Stimulated activated CD4-positive, alpha-beta T cell treated with anti-CD3 and anti-CD28 coated beads, Interleukin-12 subunit alpha, Interleukin-12 subunit beta, amount 100 ng/mL, for 48 hours (primary cell): ENCODE measurements around the gene VPS26C.
"Not testable (repeated sequence)": the region's sequence is repeated elsewhere in the genome, so short reads cannot be mapped to it uniquely, and the experiment has no call there.

Experiments
- DNase-seq, 3 donors: peaks; one replicate each; pipeline ENCODE4 v3.0.0-alpha.2; 2020; ENCODE audit warnings: low read depth in 2 of 3, low spot score in 1 of 3

The VPS26C gene

DNA sequence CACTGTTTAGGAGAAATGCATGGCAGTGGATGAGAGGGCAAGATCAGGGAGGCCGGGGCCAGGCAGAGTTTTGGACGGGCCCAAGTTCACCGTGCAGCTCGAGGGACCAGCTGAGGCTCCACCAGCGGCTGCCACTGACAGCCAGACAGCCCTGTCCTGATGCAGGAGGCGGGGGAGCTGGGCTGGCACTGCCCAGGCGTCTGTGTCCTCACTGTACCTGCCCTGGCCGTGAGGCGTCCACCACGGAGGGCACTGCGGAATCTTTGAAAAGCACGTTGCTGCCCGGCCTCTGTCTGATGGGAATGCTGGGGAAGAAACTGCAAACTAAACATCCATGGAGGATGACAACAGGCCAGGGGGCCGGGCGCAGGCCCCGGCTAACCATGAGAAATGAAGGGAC is 35.5 kb downstream of the VPS26C start:
- DNase-seq, result no peak

DNA sequence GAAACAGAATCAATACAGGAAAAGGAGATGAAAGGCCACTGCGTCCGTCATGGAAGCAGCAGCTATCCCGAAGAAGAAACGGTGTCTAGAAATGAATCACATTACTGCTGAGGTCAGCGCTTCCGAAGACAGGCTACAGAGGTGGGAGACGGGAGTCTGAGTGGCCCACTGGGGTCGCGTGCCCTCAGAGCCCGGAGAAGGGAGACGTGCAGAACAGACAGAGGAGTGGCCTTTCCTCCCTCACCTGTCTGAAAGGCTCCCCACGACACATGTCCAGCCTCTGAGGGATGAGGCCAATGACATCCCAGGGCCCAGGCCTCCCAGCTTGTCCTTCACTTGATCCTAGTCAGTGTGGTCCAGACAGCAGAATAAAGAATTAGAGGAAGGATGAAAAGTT is 35.9 kb downstream of the VPS26C start:
- DNase-seq, result no peak

DNA sequence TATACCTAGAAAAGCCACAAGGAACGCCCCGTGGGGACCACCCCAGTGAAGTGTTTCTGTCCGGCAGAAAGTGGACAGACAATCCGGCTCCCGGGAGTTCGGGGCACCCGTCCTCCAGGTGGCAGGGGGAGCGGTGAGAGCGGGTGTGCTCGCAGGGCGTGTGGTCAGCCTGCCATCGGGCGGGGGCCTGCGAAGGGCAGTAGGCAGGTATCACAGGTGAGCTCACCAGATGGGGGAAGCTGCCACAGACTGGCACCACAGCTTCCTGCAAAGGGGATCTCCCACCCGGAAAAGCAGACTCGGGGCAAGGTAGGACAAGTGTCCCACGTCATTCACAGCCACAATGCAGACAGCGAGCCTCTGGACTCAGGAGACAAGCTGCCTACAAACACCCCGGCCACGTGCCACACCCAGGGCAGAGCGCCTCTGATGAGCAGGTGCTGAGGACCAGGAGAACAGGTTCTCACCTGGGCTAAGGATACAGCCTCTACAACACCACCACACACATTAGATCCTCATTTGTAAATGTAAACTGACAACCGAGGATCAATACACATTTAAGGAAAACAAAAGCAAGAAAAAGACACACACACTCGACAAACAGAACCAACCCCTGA is 36.4 kb downstream of the VPS26C start:
- no peak for DNase-seq

DNA sequence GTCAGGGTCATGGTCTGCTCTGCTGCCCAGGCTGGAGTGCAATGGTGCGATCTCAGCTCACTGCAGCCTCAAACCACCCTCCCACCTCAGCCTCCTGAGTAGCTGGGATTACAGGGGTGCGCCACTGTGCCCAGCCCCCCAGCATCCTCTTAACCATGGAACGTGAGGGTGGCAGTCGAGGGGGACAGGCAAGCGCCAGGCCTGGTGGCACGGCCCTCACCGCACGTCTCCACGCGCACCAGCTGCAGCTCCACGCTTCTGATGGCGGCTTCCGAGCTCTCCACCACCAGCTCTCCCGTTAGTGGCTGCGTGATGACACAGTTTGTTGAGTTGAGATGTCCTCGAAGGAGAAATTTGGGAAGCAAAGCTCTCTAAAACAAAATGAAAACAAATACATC is 39.1 kb downstream of the VPS26C start:
- no peak for DNase-seq

DNA sequence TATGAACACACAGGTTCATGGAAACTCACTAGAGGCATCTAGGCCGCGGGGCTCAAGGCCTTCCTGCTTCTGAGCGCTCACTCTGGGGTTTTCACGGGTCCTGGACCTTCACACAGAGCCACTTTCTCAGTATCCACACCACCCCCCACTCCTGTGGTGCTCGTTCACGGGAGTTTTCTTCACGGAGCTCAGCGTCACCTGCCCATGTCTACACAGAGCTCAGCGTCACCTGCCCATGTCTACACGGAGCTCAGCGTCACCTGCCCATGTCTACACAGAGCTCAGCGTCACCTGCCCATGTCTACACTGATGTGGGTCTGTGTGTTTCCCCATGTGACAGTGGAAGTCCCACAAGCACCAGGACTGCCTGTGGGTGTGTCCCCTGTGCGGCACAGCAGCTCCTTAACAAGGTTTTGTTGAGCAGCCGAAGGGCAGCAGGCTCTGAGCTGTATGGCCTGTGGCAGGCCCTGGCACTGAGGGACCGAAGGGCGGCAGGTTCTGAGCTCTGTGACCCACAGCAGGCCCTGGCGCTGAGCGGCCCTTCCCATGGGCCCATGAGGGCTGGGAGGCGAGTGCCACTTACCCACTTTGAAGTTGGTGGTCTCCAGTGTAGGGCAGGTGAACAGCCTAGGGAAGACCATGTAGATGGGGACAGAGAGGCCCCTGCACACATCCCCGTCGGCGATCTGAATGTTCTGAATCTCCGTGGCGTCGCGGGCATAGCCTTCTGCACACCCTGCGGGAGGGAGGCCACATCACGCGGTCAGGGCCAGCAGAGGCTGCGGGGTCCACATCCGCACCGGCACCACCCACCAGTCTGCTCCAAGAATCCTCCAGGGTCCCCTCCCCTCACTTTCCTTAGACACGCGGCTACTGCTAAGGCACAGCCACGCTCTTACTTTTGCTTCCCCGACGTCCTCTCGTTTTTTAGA is 39.8 kb downstream of the VPS26C start:
- DNase-seq, result no peak

DNA sequence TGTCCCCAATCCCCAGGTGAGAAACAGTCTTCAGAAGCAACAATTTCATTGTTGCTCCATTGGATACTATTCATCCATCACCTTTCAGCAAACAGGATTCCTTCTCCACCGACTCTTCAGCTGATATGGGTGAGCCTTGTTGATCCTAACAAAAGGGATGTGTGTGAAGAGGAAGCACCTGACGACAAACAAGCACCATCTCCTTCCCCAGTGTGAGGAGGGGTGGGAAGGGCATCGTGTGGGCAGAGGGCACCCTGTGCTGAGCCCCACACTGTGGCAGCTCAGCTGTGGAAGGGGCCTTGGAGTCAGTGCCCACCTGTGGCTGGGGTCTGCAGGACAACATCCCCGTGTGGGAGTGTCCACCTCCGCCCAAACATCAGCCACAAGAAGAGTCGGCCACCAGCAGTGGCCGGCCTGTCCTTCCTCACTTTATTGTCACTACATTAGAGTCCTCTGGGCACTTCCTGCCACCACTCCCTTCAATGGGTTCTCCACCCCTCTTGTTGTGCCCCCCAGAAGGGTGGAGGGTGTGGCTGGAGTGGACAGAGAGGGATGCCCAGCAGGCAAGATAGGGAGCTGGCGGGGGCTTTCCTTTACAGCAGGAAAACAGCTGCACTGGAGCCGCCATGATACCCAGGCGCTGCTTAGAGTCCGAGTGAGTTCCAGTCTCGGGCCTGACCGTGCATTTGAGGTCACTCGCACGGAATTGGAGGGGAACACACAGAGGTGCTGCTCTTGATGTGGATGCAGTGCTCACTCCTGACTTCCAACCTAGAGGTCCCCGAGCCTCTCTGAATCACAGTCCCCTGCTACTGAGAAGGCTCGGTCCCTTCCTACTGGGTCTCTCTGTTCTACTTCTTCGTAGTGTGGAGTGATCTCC is 40.9 kb downstream of the VPS26C start:
- DNase-seq, result no peak

DNA sequence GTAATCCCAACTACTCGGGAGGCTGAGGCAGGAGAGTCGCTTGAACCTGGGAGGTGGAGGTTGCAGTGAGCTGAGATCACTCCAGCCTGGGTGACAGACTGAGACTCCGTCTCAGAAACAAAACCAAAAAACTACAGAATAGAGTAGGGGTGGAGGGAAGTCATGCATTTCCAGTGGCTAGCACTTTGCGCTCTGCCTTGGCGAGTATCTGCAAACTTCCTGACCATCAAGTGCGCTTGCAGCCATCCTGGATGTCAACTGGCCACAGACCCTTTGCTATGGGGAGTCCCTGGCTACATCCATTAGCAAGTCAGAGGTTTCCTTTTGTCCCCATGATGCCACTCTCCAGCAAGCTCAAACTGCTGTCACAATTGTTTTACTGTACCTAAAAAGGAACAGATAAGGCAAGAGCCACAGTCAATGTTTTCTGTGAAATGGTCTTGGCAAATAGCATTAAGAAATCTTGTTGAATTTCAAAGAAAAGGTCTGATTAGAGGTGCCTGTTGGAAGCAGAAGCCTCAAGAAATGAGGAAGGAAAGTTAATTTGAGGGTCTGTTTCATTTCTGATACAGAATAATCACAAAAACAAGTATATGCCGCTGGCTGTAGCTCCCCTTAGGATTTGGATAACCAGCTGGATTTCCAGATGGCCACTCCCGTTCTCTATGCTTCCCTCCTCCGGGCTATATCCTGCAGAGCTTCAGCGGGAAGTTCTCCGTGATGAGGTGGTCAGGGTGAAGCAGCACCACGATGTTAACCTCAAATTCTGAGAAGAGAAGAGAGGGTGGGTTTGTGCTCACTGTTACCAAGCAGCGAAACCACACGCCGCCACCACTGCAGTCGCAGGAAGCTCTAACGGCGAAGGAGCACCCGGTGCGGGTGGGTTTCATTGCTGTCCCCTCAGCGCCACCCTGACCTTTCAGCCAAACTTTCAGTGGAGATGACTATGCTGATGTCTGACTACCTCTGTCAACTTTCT is 42.0 kb downstream of the VPS26C start:
- DNase-seq, result peak in 2 of 3 donors; percentile 21 to 25

DNA sequence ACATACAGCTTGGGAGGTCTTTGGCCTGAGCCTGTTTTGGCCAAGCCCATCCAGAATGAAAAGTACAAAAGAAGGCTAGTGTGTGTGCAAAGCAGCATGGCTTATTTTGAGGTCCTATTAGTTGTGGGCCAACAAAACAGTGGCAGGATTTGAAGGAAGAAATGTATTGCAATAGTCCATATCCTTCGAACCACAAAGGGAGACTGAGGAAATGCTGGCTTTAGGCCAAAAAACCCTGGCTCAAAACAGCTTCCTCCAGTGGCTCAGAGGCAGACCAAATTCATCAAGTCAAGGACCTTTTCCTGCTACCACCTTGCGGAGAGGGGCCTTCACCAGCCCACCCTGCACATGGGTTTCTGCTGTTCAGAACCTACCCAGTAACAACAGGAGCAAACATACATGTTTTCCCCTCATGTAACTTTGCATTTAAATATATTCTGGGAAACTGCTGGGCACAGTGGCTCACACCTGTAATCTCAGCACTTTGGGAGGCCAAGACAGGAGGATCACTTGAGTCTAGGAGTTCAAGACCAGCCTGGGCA is 43.3 kb downstream of the VPS26C start:
- no peak for DNase-seq

DNA sequence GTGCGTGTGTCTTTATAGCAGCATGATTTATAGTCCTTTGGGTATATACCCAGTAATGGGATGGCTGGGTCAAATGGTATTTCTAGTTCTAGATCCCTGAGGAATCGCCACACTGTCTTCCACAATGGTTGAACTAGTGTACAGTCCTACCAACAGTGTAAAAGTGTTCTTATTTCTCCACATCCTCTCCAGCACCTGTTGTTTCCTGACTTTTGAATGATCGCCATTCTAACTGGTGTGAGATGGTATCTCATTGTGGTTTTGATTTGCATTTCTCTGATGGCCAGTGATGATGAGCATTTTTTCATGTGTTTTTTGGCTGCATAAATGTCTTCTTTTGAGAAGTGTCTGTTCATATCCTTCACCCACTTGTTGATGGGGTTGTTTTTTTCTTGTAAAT is 44.9 kb downstream of the VPS26C start:
- not testable (repeated sequence) for DNase-seq

DNA sequence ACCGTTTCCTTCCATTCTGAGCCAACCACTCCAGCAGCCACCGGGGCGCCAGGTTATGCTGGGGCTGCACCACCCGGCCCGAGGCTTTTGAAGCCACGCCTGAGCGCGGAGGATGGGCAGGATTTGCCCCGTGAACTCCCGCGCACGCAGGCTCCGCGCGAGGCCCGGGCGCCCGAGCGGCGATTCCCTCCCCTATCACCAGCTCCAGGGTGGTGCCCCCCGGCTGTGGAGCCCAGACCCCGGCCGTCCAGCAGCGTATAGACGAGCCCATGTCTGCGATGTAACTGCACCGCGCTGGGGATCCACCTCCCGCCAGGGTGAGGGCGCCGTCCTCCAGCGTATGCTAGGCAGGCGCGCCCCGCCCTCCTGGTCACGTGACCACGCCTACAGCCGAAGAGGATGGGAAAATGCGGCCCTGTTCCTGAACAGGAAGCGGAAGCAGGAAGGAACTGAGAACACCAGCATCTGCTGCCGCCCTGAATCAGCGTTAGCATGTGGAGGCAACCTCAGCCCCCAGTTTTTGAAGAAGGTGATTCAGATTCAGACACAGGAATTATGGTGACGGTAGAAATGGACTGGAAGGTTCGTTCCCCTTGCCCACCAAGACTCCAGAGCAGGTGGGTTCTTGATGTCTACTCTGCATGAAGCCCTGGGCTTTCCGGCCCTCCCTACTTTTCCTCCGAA is 46.0 kb downstream of the VPS26C start:
- DNase-seq, result peak; percentile 94 to 97 (median 95)

DNA sequence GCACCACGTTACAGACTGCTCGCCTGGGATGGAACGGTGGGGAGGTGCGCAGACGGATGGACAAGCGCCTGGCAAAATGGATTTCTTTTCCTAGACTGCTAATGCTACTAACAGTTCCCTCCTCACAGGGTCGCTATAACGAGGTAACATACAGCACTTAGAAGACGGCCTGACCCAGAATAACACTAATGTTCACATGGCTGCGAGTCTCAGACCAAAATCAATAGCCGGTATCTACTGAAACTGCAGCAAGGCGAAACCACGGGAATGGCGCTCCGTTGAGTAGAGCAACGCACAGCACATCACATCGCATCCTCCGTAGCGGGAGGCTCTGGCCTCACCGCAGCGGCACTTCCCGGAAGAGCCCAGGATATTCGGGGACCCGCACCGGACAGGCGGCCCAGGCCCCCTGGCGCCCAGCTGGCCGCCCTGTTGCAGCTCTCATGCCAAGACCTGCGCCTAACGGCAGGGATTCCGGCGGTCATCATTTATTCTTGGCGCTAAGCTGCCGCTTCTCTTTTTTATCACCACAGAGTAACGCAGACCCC is 46.6 kb downstream of the VPS26C start:
- peak in 2 of 3 donors; percentile 15 to 22 for DNase-seq

DNA sequence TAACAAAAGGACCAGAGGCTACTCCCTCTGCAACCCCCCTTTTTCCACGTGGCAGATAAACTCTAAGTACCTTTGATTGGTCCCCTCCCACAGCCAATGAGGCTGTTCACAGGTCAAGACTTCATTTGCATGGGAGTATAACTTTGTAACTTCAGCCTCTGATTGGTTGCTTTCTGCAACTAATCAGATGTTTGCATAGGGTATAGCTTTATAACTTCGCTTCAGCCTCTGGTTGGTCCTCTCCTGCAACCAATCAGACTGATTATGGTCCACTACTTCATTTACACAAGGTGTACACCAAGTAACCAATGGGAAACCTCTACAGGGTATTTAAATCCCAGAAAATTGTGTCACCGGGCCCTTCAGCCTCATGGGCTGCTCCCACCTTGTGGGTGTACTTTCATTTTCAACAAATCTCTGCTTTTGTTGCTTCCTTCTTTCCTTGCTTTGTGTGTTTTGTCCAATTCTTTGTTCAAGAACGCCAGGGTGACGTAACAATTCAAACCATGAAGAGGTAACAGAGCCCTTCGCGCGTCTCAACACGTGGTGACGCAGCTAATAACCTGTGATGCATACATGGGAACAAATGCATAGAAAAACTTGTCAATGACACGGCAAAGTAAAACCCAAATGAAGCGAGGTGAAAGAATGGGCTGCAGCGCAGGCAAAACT is 47.2 kb downstream of the VPS26C start:
- peak in 1 of 3 donors; percentile 18 for DNase-seq

DNA sequence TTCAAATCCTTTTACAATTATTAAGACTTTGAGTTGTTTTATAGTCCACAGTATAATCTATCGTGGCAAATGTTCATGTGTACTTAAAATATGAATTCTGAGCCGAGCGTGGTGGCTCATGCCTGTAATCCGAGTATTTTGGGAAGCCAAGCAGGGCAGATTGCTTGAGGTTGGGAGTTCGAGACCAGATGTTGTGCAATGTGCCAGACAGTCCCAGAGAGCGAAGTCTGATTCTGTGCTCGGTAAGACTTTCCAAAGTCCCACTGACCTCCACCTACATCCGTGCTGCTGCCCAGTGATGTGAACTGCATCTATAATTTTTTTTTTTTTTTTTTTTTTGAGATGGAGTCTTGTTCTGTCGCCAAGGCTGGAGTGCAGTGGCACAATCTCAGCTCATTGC is 52.2 kb downstream of the VPS26C start:
- no peak for DNase-seq

DNA sequence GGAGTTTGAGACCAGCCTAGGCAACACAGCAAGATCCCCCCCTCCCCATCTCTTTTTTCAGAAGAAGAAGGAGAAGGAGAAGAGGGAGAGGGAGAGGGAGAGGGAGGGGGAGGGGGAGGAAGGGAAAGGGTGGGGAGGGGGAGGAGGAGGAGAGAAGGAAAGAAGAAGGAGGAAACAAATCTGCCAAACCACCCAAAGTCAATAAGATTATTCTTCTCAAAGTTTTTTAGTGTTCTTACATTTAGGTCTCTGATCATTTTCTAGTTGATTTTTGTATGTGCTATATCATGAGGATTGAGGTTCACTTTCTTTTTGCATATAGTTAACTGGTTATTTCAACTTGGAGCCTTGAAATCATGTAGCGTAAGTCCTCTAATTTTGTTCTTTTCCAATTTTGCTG is 56.3 kb downstream of the VPS26C start:
- DNase-seq, result no peak

DNA sequence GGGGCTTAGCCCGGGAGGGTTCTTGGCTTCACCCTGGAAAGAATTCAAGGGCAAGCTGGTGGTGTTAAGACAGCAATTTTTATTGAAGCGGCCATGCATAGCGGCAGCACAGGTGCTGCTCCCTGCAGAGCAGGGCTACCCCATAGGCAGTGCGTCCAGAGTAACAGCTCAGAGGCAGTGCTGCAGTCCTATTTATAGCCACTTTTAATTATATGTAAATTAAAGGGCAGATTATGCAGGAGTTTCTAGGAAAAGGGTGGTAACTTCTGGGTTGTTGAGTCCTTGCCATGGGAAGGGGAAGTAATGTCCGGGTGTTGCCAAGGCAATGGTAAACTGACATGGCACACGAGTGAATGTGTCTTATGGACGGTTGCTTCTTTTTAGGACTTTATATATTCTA is 57.0 kb downstream of the VPS26C start:
- DNase-seq, result no peak

DNA sequence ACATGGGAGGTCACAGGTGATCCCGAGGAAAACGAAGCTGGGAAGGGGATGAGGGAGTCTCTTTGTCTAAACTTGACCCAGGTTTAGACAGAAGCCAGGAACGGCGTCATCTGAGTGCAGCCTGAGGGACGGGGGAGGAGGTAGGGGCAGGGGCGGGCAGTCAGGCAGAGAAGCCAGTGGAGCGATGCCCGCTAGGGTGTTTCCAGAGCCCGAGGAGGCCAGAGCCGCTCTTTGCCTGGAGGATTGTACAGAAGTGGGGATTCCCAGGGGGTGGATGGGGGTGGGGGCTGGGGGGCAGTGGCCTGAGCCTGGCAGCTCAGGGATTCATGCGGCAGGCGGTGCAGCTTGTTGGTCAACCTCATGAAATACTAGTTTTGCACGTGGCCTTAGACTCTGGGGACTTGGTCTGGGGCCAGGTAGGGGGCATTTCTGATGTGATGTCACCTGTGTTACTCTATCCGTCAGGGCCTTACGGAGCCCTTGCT is 58.4 kb downstream of the VPS26C start:
- DNase-seq, result no peak

DNA sequence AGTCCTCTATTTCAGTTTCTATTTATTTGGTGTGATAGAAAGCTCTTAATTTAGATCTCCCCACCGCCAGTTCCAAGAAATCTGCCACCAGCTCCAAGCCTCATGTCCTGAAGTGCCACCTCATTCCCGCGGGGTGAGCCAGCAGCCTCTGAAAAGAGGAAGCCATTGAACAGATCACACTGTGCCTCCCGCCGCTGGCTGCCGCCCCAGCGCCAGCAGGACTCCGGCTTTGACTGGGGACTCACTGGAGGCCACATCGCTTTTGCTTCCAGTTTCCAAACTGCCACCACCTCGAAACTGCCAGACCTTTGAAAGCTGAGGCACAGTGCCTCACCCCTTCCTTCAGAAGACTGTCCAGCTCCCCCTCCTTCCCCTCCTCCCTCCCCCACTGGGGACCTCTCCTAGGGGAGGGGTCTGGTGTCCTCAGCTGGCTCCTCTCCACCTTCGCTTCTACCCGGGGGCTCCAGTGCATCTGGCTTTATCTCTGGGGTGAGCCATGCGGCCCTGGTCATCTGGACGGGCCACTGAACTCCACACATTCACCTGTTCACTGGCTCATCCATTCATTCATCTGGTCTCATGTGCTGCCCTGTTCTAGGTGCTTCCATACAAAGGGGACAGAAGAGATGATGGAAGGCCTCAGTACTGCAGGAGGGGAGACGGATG is 58.9 kb downstream of the VPS26C start:
- peak in 1 of 3 donors; percentile 4 for DNase-seq

DNA sequence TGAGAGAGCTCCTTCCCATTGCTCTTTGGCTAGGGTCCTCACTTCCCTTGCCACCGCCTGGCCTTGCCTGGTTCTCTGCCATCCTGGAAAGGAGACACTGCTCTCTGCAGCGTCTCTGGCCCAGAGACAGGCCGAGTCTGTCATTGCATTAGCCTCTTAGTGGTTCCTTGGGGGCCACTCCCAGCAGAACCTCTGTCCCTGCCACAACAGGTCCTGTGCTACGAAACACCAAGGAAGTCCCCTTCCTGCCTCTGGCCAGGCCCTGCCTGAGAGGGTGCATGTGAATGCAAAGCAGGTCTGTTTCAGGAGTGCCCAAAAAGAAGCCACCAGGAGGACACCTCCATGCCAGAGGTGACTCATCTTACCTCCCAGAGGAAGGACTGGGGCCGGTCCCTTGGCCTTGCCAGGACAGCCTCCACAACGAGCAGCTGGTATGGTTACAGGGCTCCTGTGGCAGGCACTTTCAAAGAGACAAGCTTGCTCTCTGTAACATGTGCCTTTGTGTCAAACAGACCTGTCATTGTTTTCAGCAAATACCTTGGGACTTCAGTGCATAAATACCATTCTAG is 59.6 kb downstream of the VPS26C start:
- no peak for DNase-seq
